DOHH2 (cell line): Measurements from ENCODE around the gene PTPRN2.

Experiments used
- H3F3A ChIP-seq: fragments of 200-600 bp; sonication (generic), shearing (Covaris generic); 2 replicates; pipeline ENCODE4 v1.6.0; 2016; ENCODE audit warnings: antibody characterized with exemption, mild to moderate bottlenecking; ENCODE audit not compliant: control insufficient read depth, insufficient read depth
- H3K27ac ChIP-seq: fragments of 200-600 bp; sonication (generic); 2 replicates; pipeline ENCODE4 v1.5.1; 2014; ENCODE audit warnings: low read depth, mild to moderate bottlenecking, low read length, moderate library complexity
- H3K27me3 ChIP-seq: fragments of 200-600 bp; sonication (generic); 2 replicates; pipeline ENCODE4 v1.6.1; 2014; ENCODE audit warnings: mild to moderate bottlenecking, low read length, mixed read lengths; ENCODE audit not compliant: control insufficient read depth
- H3K36me3 ChIP-seq: fragments of 200-600 bp; sonication (generic); 2 replicates; pipeline ENCODE4 v1.6.1; 2014; ENCODE audit warnings: mild to moderate bottlenecking, low read length, moderate library complexity, mixed read lengths; ENCODE audit not compliant: control insufficient read depth
- H3K4me1 ChIP-seq: fragments of 200-600 bp; sonication (generic); 2 replicates; pipeline ENCODE4 v1.6.1; 2014; ENCODE audit warnings: mild to moderate bottlenecking, low read length, mixed read lengths; ENCODE audit not compliant: control insufficient read depth
- H3K4me2 ChIP-seq: fragments of 200-600 bp; sonication (generic); 2 replicates; pipeline ENCODE4 v1.6.0; 2014; ENCODE audit warnings: mild to moderate bottlenecking, low read length, moderate library complexity
- H3K4me3 ChIP-seq: fragments of 200-600 bp; sonication (generic); 2 replicates; pipeline ENCODE4 v1.5.1; 2014; ENCODE audit warnings: mild to moderate bottlenecking, low read length, mixed read lengths
- H3K79me2 ChIP-seq: fragments of 200-600 bp; sonication (generic); 2 replicates; pipeline ENCODE4 v1.6.1; 2014; ENCODE audit warnings: mild to moderate bottlenecking, low read length, mixed read lengths; ENCODE audit not compliant: control insufficient read depth
- H3K9me2 ChIP-seq: fragments of 200-600 bp; sonication (generic); replicated peaks from 2 replicates; pipeline ENCODE4 v1.6.1; 2014; ENCODE audit warnings: mild to moderate bottlenecking, low read length, mixed read lengths; ENCODE audit not compliant: control insufficient read depth
- H3K9me3 ChIP-seq: fragments of 200-600 bp; sonication (generic); 2 replicates; pipeline ENCODE4 v1.6.1; 2014; ENCODE audit warnings: antibody characterized with exemption, low read length, mixed read lengths; ENCODE audit not compliant: control insufficient read depth, insufficient read depth
- H4K20me1 ChIP-seq: fragments of 200-600 bp; sonication (generic); 2 replicates; pipeline ENCODE4 v1.6.0; 2014; ENCODE audit warnings: low read depth, mild to moderate bottlenecking, antibody characterized with exemption, low read length, moderate library complexity; ENCODE audit not compliant: control insufficient read depth, insufficient read depth
- EZH2phosphoT487 ChIP-seq: fragments of 200-600 bp; sonication (generic); IDR thresholded peaks from 2 replicates; pipeline ENCODE4 v1.6.1; 2017; ENCODE audit warnings: borderline replicate concordance, mild to moderate bottlenecking, antibody characterized with exemption, low read length, moderate library complexity, mixed read lengths
- TF ChIP-seq, protein P1 (sequence below): fragments of 200-600 bp; sonication (generic); IDR thresholded peaks from one replicate; pipeline ENCODE4 v1.5.1; 2014; ENCODE audit warnings: antibody characterized with exemption, mild to moderate bottlenecking, low read depth, low read length; ENCODE audit not compliant: poor library complexity, severe bottlenecking

Gene PTPRN2

DNA sequence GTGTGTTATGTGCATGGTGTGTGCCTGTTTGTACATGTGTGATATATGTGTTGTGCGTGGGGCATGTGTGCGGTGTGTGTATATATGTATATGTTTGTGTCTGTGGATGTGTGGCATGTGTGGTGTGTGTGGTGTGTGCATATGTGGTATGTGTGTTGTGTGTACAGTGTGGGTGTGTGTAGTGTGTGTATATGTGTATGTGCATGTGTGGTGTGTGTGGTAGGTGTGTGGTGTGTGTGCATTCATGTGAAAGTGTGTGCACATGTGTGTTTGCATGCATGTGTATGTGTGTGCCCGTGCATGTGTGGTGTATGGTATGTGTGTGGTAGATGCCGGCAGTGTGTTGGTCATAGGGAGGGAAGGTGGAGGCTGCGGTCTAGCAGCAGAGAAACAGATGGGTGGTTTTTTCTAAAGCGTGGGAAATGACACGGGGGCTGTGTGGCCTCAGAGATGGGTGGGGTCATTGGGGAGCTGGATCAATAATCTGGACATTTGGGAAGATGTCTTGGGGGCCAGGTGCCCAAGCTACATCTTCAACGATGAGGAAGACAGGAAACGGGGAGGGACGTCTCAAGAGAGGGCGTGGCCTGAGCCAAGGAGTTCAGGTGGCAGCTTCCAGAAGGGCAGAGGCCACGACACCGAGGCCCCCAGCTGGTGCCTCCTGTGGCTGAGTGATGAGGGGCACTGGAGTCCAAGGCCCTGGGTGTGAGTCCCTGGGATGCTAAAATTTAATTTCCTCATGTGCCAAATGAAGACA is 769.5 kb downstream of the PTPRN2 start:
- no peak overlapping the region for H3K27ac ChIP-seq
- TF ChIP-seq EZH2phosphoT487: no peak
- TF ChIP-seq, protein P1, sequence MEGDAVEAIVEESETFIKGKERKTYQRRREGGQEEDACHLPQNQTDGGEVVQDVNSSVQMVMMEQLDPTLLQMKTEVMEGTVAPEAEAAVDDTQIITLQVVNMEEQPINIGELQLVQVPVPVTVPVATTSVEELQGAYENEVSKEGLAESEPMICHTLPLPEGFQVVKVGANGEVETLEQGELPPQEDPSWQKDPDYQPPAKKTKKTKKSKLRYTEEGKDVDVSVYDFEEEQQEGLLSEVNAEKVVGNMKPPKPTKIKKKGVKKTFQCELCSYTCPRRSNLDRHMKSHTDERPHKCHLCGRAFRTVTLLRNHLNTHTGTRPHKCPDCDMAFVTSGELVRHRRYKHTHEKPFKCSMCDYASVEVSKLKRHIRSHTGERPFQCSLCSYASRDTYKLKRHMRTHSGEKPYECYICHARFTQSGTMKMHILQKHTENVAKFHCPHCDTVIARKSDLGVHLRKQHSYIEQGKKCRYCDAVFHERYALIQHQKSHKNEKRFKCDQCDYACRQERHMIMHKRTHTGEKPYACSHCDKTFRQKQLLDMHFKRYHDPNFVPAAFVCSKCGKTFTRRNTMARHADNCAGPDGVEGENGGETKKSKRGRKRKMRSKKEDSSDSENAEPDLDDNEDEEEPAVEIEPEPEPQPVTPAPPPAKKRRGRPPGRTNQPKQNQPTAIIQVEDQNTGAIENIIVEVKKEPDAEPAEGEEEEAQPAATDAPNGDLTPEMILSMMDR: no peak

DNA sequence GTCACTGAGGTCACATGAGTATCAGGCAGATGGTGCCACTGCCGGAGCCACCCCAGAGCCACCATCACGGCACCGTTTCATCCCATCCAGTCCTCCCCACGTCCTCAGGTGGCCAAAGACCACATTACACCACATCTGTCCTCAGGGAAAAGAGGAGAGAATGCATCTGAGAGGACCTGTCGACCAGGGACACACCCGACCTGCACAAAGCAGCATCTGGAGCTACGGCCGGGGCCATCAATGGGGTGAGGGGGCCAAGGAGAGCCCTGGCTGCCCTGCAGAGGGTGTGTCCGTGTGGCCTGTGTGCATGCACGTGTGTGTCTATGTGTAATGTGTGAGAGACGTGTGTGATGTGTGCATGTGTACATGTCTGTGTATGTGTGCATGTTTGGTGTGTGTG is 770.2 kb downstream of the PTPRN2 start:
- H3K4me3 ChIP-seq: no peak overlapping the region

More for the DNA sequence above, 769.5 kb downstream of the PTPRN2 start:
- no peaks in the 10 kb centered on the region for H3F3A ChIP-seq
- H3K79me2 ChIP-seq: no peaks in the 10 kb centered on the region
- H3K4me3 ChIP-seq: no peak overlapping the region
- H3K9me3 ChIP-seq: peaks cover 45% of the 10 kb centered on the region; the same call in 1 of the 2 replicates
- H3K27me3 ChIP-seq: no peaks in the 10 kb centered on the region
- H3K4me2 ChIP-seq: no peak overlapping the region
- H4K20me1 ChIP-seq: no peaks in the 10 kb centered on the region
- no peaks in the 10 kb centered on the region for H3K36me3 ChIP-seq
- H3K9me2 ChIP-seq: no peaks in the 10 kb centered on the region
- H3K4me1 ChIP-seq: no peaks in the 10 kb centered on the region

DNA sequence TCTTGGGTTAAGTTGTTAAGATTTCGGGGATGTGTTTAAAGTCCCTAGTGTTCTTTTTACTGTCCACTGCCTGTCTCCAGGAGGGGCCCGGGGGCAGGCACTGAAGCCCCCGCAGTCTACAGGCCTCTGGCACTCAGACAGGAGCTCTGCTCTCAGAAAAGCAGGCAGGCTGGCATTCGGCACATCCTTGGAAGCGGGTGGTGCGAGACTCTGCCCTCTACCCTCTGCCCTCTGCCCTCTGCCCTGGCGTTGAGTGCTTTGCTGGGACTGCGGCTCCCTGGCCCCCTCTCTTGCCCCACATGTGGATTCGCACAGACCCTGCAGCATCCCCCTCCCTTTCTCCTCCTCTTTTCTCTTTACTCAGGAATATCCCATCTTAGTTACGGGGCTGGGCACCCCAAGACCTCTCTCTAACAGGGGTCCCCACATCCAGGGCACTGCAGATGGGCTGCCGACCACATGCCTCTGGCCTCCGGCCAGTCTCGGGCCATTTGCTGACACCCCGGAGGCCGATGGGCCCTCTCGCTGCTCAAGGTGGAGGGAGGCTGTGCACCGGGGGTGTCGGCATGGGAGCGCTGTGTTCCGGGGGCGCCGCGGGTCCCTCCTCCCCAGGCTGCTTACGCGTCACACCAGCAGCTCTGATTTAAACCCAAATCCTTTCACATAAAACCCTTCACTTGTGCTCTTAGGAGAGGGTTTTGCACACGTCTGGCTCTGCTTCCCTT is 770.9 kb downstream of the PTPRN2 start:
- no peaks in the 10 kb centered on the region for H3K27me3 ChIP-seq
- no peak overlapping the region for H3K4me2 ChIP-seq
- no peaks in the 10 kb centered on the region for H4K20me1 ChIP-seq
- peaks cover 56% of the 10 kb centered on the region; the same call in 1 of the 2 replicates for H3K9me3 ChIP-seq
- no peaks in the 10 kb centered on the region for H3F3A ChIP-seq
- H3K79me2 ChIP-seq: no peaks in the 10 kb centered on the region
- no peaks in the 10 kb centered on the region for H3K36me3 ChIP-seq
- H3K9me2 ChIP-seq: no peaks in the 10 kb centered on the region
- no peak overlapping the region for H3K4me3 ChIP-seq
- TF ChIP-seq EZH2phosphoT487: no peak
- TF ChIP-seq, protein P1: no peak
- no peak overlapping the region for H3K27ac ChIP-seq
- H3K4me1 ChIP-seq: no peaks in the 10 kb centered on the region

More for the DNA sequence above, 770.2 kb downstream of the PTPRN2 start:
- Histone ChIP-seq H3K79me2 (no peaks in the 10 kb centered on the region), H3F3A (no peaks in the 10 kb centered on the region), H3K9me3 (peaks cover 50% of the 10 kb centered on the region; the same call in 1 of the 2 replicates), H3K4me1 (no peaks in the 10 kb centered on the region), H3K9me2 (no peaks in the 10 kb centered on the region), H3K4me2 (no peak overlapping the region), H3K36me3 (no peaks in the 10 kb centered on the region), H4K20me1 (no peaks in the 10 kb centered on the region), H3K27ac (no peak overlapping the region), H3K27me3 (no peaks in the 10 kb centered on the region)
- TF ChIP-seq, protein P1: no peak
- no peak for TF ChIP-seq EZH2phosphoT487
